Keratinocyte (primary cell): ENCODE measurements around the gene TMIGD2. TPM values are rescaled to one million over a fixed set of nuclear protein-coding genes. Genes with fewer than 3 reads are reported as not detected.
A peak's percentile ranks its signal among the peaks of the same experiment; 100 is the strongest.

Experiments
- DNase-seq: peaks from one replicate; pipeline ENCODE4 v3.0.0-alpha.2; 2011; ENCODE audit warnings: low read depth, missing footprints, low spot score
- FAIRE-seq: peaks from 2 replicates; lab custom pipeline; 2011; peaks lifted over from hg19 to GRCh38; lab: Jason Lieb, UNC
- H2AFZ ChIP-seq: 2 replicates; pipeline ENCODE4 v1.6.0; 2012; ENCODE audit warnings: low read length, control low read depth, inconsistent platforms; ENCODE audit not compliant: control insufficient read depth
- H3K27ac ChIP-seq: 2 replicates; pipeline ENCODE4 v1.5.1; 2011; ENCODE audit warnings: low read length; ENCODE audit not compliant: control insufficient read depth, insufficient read depth
- H3K27me3 ChIP-seq: 3 replicates; pipeline ENCODE4 v1.6.0; 2011; ENCODE audit warnings: low read length; ENCODE audit not compliant: control insufficient read depth, insufficient read depth; ENCODE audit errors: extremely low read depth
- H3K36me3 ChIP-seq, 2 experiments: 2 replicates in 1 of 2; 3 replicates in 1 of 2; pipeline ENCODE4 v1.5.1; 2011; ENCODE audit warnings: low read length in 2 of 2, mild to moderate bottlenecking in 1 of 2; ENCODE audit not compliant: control insufficient read depth in 2 of 2, insufficient read depth in 2 of 2; ENCODE audit errors: extremely low read depth in 1 of 2
- H3K4me1 ChIP-seq: 3 replicates; pipeline ENCODE4 v1.5.1; 2011; ENCODE audit warnings: low read length; ENCODE audit not compliant: control insufficient read depth, insufficient read depth; ENCODE audit errors: extremely low read depth
- H3K4me2 ChIP-seq: 3 replicates; pipeline ENCODE4 v1.6.0; 2011; ENCODE audit warnings: low read depth, low read length; ENCODE audit not compliant: control insufficient read depth, insufficient read depth; ENCODE audit errors: extremely low read depth
- H3K4me3 ChIP-seq, 3 experiments: fragments of 200-600 bp in 1 of 3; sonication (generic) in 1 of 3; 2 replicates in 2 of 3; 3 replicates in 1 of 3; pipeline ENCODE4 v1.5.1; 2011 to 2016; ENCODE audit warnings: low read length in 3 of 3, mild to moderate bottlenecking in 3 of 3, control low read depth in 2 of 3, inconsistent platforms in 1 of 3, low read depth in 1 of 3, mixed read lengths in 1 of 3, mixed run types in 1 of 3, moderate library complexity in 1 of 3; ENCODE audit not compliant: control insufficient read depth in 2 of 3, insufficient read depth in 2 of 3; ENCODE audit errors: extremely low read depth in 1 of 3
- H3K79me2 ChIP-seq: 2 replicates; pipeline ENCODE4 v1.6.0; 2012; ENCODE audit warnings: low read length; ENCODE audit not compliant: control insufficient read depth, insufficient read depth
- H3K9ac ChIP-seq: 3 replicates; pipeline ENCODE4 v1.6.0; 2011; ENCODE audit warnings: low read length; ENCODE audit not compliant: control insufficient read depth, insufficient read depth; ENCODE audit errors: extremely low read depth
- H3K9me1 ChIP-seq: 3 replicates; pipeline ENCODE4 v1.6.0; 2011; ENCODE audit warnings: low read length; ENCODE audit not compliant: control insufficient read depth, insufficient read depth; ENCODE audit errors: extremely low read depth
- H3K9me3 ChIP-seq: 2 replicates; pipeline ENCODE4 v1.5.1; 2012; ENCODE audit warnings: low read depth, low read length; ENCODE audit not compliant: control insufficient read depth
- H4K20me1 ChIP-seq: 3 replicates; pipeline ENCODE4 v1.6.0; 2011; ENCODE audit warnings: low read length; ENCODE audit not compliant: control insufficient read depth, insufficient read depth; ENCODE audit errors: extremely low read depth
- CTCF ChIP-seq, 3 experiments: IDR thresholded peaks in 1 of 3; conservative IDR thresholded peaks in 1 of 3; optimal IDR thresholded peaks in 1 of 3; 2 replicates in 2 of 3; 3 replicates in 1 of 3; pipeline versions ENCODE3 to v1.5.1; 2011; ENCODE audit warnings: low read length in 3 of 3, mild to moderate bottlenecking in 3 of 3, moderate library complexity in 2 of 3, control low read depth in 1 of 3, inconsistent platforms in 1 of 3; ENCODE audit not compliant: insufficient read depth in 2 of 3; ENCODE audit errors: extremely low read depth in 1 of 3
- EZH2 ChIP-seq: IDR thresholded peaks from one replicate; pipeline ENCODE4 v1.6.1; 2012; ENCODE audit warnings: inconsistent platforms, mild to moderate bottlenecking, low read length, moderate library complexity
- dilution Hi-C: fragments of 300-500 bp; cut with MboI; formaldehyde crosslinking; loops from one replicate; pipeline ENCODE4 v1.7.0; 2020; ENCODE audit warnings: low sequenced_read_pairs; ENCODE audit not compliant: extremely low pct_ligation_motif_present
- polyA plus RNA-seq, 5 experiments: library from polyadenylated mRNA; depleted of rRNA in 3 of 5; stranded (reverse) in 3 of 5; stranded (forward) in 1 of 5; unstranded in 1 of 5; fragments of >200 nt; gene quantifications; 1 replicate in 1 of 5; 2 replicates in 3 of 5; 3 replicates in 1 of 5; pipeline versions ENCODE4 v1.2.1 to v1.2.3, GENCODE V29; 2011 to 2012; ENCODE audit warnings: missing spikeins in 2 of 5, low read depth in 1 of 5, low replicate concordance in 1 of 5

Gene TMIGD2
- polyA plus RNA-seq, 1 donor (not counting 4 experiments of a cell fraction or from before 2014, with no cell fraction given) = not detected

- TF ChIP-seq CTCF (optimal IDR thresholded peaks at IDR 0.05 in 1 of 3, IDR thresholded peaks at IDR 0.05 in 1 of 3, conservative IDR thresholded peaks at IDR 0.05 in 1 of 3; ENCODE audit: extremely low read depth in 1 of 3, insufficient read depth in 2 of 3, low read length in 3 of 3) (no peak), EZH2 (no peak)
- H3K9me1 ChIP-seq = no peaks in the 10 kb centered on the region
- H3K4me2 ChIP-seq = peak overlapping the region; percentile 16
- H3K4me1 ChIP-seq = no peaks in the 10 kb centered on the region
- FAIRE-seq (no peak), DNase-seq (no peak)
- no peak overlapping the region for H3K4me3 ChIP-seq
- no peak overlapping the region for H3K9ac ChIP-seq
- no peaks in the 10 kb centered on the region for H3K36me3 ChIP-seq
- H2AFZ ChIP-seq = no peak overlapping the region
- no peaks in the 10 kb centered on the region for H3K79me2 ChIP-seq
- H3K9me3 ChIP-seq = no peaks in the 10 kb centered on the region
- H3K27ac ChIP-seq = no peak overlapping the region
- peaks cover 37% of the 10 kb centered on the region for H3K27me3 ChIP-seq
- dilution Hi-C loops = no loop called here
- no peaks in the 10 kb centered on the region for H4K20me1 ChIP-seq
These were observed 17.8 kb downstream of the TMIGD2 start for GRCh38 chr19:4284176-4284958.

- Histone ChIP-seq H3K9me1 (no peaks in the 10 kb centered on the region), H3K4me2 (no peak overlapping the region), H4K20me1 (no peaks in the 10 kb centered on the region), H3K36me3 (no peaks in the 10 kb centered on the region), H3K4me3 (no peak overlapping the region), H3K27me3 (peaks cover 41% of the 10 kb centered on the region), H3K4me1 (no peaks in the 10 kb centered on the region), H2AFZ (no peak overlapping the region), H3K27ac (no peak overlapping the region), H3K79me2 (no peaks in the 10 kb centered on the region), H3K9ac (no peak overlapping the region), H3K9me3 (no peaks in the 10 kb centered on the region)
- peak; percentile 91 for TF ChIP-seq EZH2
- no peak for TF ChIP-seq CTCF (optimal IDR thresholded peaks at IDR 0.05 in 1 of 3, IDR thresholded peaks at IDR 0.05 in 1 of 3, conservative IDR thresholded peaks at IDR 0.05 in 1 of 3; ENCODE audit: extremely low read depth in 1 of 3, insufficient read depth in 2 of 3, low read length in 3 of 3)
- dilution Hi-C loops = no loop called here
- FAIRE-seq = no peak
- no peak for DNase-seq
These were observed 22.4 kb downstream of the TMIGD2 start for GRCh38 chr19:4279530-4280422.
